TTC549 (cell line): Measurements from ENCODE around the gene ACBD4.

Experiments used
- FAIRE-seq: peaks from 2 replicates; lab custom pipeline; 2012; peaks lifted over from hg19 to GRCh38; lab: Jason Lieb, UNC

The ACBD4 gene

GRCh38 chr17:45155483-45155882 is 20.0 kb downstream of the ACBD4 start:
- no peak for FAIRE-seq

DNA sequence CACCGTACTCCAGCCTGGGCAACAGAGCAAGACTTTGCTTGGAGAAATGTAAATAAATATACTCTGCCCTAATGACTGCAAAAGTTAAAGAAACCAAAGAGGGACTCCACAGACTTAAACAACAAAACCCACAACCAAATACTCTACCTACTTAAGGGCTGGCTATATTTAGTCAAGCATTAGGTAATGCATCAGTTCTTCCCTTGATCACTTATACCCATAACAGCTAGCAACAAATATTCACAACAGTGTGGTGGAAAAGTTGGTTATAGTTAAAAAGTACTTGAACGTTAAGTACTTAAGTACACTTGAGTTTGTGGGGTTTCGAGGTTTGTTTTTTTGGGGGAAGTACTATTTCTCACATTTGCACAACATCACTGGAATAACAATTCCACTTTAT is 20.8 kb downstream of the ACBD4 start:
- no peak for FAIRE-seq

GRCh38 chr17:45160447-45161287 is 25.2 kb downstream of the ACBD4 start:
- FAIRE-seq, result no peak

DNA sequence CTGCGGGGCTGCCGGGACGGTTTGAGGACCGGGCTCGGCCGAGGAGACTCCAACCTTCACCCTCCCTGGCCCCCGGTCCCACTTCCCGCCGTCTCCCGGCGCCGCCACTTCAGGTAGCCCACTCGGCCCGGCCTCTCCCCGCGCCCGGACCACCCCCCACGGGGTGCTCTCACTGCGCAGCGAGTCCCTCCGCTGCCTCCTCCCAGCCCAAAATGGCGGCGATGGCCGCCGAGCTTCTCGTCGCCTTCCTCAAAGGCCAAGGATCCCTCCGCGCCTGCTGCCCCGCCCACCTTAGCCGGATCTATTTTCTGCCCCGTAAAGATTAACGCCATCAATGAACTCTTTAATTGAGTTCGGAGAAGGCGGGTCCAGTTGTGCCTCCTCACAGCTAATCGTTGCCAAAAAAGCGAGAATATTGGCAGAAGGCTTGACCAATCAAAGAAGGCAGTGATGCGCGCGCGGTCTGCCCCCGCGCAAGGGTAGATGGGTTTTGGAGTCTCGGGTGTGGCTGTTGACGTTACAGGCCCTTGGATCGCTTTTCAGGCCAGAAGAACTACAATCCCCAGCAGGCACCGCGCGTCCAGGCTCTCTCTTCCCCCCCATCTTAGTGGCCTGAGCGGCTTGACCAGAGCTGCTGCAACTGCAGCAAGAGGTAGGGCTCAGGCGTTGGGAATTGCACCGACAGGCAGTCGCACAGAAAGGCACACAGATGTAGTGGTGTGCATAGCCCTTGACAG is 26.0 kb downstream of the ACBD4 start, which contains the start of gene HEXIM2:
TSS of gene HEXIM2 (plus strand) at position 588 of the 737 bp plus-strand sequence. CDS start 919 bp downstream, outside the sequence.
- FAIRE-seq, result peak; percentile 96

DNA sequence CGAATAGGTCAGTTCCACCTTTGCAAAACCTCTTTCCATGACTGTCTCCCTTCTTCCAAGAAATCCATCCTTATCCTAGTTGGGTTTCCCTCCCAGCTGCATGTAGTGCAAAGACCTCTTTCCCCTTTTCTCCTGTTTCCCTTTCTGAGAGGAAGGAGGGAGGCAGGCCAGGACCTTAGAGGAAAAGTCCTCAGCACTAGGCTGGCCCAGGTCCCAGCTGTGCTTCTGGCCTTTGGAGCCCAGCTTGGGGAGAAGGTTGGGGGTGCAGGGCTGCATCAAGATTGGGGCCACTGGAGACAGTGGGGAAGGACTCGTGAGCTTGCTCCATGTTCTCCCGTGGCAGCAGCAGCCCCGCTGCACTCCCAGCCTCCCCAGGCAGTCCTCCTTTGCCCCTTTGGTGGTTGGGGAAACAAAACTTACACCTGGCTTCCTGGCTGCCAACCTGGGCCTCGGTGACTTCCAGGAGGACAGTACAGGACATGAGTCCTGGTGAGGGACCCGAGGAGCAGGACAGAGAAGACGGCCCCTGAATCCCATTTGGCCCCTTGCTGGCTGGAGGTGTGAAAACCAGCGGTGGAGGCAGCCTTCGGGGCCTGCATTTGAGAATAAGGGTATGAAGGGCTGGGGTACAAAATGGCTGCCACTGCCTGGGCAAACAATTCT is 26.7 kb downstream of the ACBD4 start:
- FAIRE-seq, result no peak

DNA sequence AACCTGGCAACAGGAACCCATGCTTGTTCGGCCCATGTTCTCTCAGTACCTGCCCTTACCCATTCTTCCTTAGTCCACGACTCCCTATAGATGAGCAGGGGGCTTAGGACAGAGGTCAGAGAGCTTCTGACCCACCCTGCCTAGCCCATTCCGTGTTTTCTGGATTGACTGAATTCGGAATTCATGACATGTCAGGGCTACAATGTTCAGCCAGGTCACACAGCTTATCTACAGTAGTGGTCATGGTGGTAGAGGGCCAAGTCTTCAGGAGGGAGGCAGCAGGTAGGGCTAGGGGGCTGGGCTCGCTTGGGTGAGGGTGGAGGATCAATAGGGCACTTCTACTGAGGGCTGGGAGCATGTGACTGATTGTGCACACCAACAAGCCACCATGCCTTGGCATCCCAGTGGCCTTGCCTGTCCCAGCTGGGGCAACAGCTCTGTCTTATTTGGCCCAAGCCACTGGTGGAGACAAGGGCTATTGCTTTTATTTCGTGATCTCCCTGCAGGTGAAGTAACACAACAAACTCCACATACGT is 29.3 kb downstream of the ACBD4 start:
- no peak for FAIRE-seq

GRCh38 chr17:45168991-45169752 is 33.7 kb downstream of the ACBD4 start:
- FAIRE-seq, result no peak

GRCh38 chr17:45170280-45170930 is 34.9 kb downstream of the ACBD4 start:
- no peak for FAIRE-seq

- no peak for FAIRE-seq
Observed at GRCh38 chr17:45170931-45171337, 35.4 kb downstream of the ACBD4 start.

DNA sequence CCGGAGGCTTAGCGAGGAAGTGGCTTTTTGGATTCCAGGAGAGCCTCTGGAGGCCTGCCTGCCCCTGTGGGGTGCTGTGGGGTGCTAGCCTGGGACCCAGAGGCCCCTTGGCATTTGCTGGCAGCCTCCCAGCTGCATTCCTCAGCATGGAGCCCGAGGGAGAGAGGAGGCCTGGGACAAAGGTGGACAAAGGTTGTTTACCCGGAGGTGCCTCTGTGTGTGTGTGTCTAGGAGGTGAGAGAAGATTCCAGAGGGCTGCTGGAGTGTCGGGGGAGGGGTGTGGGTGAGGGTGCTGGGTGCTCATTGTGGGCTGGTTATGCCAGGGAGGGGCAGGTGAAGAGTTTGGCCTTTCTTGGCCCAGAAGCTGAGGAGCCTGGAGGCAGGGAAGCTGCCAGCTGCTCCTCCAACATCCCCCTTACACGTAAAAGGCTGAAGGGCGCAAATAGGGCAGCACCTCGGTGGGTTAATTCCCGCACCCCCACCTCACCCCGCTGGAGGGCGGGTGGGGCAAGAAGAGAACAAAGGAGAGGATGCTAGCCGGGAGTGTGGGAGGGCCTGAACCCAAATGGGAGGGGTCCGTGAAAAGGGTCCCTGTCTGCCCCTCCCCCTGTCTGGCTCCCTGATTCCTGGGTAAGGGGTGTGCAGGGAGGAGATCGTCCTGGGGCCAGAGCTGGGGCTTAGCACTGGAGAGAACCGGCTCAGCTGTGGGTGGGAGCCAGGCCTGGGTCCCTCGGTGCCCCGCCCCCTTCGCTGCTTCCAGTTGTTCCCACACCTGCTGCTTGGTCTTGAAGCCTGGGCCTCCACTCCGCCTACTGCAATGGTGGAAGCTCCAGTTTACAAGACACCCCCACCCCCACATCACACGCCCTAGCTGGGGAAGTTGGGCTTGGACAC is 36.1 kb downstream of the ACBD4 start:
- FAIRE-seq, result no peak

GRCh38 chr17:45172232-45172540 is 36.7 kb downstream of the ACBD4 start:
- FAIRE-seq, result no peak

DNA sequence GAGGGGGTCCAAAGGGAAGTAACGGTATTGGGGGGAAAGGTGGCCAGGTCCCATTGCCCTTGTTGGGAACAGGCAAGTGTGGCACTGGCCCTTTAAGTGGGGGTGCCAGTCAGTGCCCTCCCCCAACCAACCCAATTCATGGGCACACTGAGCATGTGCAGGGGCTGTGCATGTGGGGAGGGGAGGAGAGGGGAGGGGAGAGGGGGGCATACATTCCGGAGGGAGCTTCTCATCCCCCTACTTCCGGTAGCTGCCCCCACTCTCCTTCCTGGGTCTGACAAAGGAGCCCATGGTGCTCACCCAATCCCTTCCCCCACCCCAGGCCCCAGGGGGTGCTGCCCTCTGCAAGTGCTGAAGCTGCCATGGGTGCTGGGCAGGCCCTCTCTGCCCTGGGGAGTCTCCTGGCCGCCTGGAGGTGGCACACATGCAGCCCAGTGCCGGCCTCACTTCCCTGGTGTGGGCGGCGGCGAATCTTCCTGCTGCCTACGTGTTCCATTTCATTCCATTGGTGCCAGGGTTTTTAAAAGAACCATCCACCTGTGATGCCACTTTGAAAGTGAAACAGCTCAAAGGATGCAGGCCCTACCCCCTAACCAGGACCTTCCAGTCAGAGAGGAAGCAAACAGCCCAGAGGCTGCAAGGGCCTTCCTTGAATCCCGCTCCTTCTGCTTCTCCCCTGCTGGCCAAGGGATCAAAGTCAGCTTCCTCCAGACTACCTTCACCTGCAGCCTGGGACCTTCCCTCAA is 37.2 kb downstream of the ACBD4 start:
- FAIRE-seq, result no peak

DNA sequence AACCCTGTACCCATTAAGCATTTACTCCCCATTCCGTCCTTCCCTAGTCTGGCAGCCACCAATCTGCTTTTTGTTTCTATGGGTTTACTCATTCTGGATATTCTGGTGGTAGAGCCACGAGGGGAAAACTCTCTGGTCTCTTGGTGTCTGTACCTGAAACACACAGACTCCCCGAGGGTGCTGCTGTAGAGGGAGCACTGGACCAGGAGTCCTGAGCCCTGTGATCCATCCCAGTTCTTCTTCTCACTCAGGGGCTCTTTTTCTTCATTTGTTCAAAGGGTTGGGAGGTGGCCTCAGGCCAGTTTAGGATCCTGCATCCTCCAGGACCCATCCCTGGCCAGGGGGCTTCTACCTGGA is 40.2 kb downstream of the ACBD4 start:
- no peak for FAIRE-seq

DNA sequence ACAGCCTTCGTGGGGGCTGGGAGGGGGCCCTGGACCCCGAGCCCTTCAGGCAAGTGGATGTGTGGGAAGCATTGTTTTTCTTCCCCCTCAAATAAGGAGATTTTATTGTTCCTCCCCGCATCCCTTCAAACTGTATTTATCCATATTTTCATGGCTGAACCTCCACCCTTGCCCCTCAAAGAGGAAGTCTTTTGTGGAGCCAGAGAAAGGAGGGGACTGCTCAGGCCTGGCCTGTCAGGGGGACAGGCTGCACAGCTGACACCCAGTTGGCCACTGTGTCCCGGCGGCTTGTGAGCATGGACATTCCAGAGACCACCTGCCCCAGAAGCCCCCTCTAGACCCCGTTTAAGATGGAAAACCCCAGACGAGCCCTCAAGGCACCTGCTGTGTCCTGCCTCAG is 42.1 kb downstream of the ACBD4 start:
- FAIRE-seq, result no peak

GRCh38 chr17:45184144-45184543 is 48.7 kb downstream of the ACBD4 start:
- FAIRE-seq, result no peak

GRCh38 chr17:45186801-45187354 is 51.4 kb downstream of the ACBD4 start:
- no peak for FAIRE-seq

DNA sequence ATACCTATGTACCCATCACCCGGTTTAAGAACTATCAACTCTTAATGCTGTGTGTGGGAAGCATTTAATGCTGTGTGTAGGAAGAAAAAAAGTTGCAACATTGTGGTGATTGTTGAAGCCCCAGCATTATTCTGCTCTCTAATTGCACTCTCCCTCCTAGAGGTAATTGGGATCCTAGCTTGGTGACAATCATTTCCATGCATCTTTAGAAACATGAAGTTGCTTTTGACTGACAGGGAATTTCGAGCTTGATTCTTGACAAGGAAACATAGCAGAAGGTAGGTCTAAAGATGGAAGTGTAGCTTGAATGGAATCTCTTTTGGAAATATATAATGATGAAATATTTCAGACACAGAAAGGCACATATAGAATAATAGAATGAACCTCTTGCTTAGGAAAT is 53.5 kb downstream of the ACBD4 start:
- FAIRE-seq, result no peak

GRCh38 chr17:45190503-45191255 is 55.2 kb downstream of the ACBD4 start:
- FAIRE-seq, result no peak
